HepG2 (cell line): ENCODE data around the gene PREP. TPM values are rescaled to one million over a fixed set of nuclear protein-coding genes. Genes with fewer than 3 reads are reported as not detected.
A peak's percentile ranks its signal among the peaks of the same experiment; 100 is the strongest.

Experiments
- KLF13 ChIP-seq: sonication (generic); formaldehyde crosslinking; IDR thresholded peaks from 2 replicates; pipeline ENCODE4 v1.4.0; 2020; ENCODE audit warnings: mild to moderate bottlenecking, missing genetic modification reagents
- MYC ChIP-seq: sonication (generic); formaldehyde crosslinking; IDR thresholded peaks from 2 replicates; pipeline ENCODE4 v1.9.0; 2021; ENCODE audit warnings: missing genetic modification reagents, borderline replicate concordance
- ZBTB1 ChIP-seq: sonication (generic); formaldehyde crosslinking; IDR thresholded peaks from 2 replicates; pipeline ENCODE4 v1.4.0; 2020; ENCODE audit warnings: missing genetic modification reagents, borderline replicate concordance
- polyA plus RNA-seq, 8 experiments: library from polyadenylated mRNA; depleted of rRNA in 3 of 8; stranded (reverse) in 7 of 8; unstranded in 1 of 8; fragments of >200 nt; fragmentation: Illumina TruSeq in 4 of 8; extraction: Trizol in 4 of 8; gene quantifications; 2 replicates each; pipeline versions ENCODE4 v1.2.1 to v1.2.3, GENCODE V29; 2011 to 2016; ENCODE audit warnings: low read depth in 4 of 8, missing spikeins in 1 of 8, mixed read lengths in 1 of 8; ENCODE audit not compliant: insufficient read depth in 1 of 8
- total RNA-seq, 5 experiments: library from RNA; depleted of rRNA; stranded (reverse); fragments of >200 nt; fragmentation: Illumina TruSeq; extraction: Trizol; gene quantifications; 2 replicates each; pipeline ENCODE4 v1.2.3, GENCODE V29; 2016; ENCODE audit warnings: low read depth in 1 of 5
- TF ChIP-seq, protein P1 (sequence below): sonication (generic); IDR thresholded peaks from 2 replicates; pipeline ENCODE4 v1.6.1; 2016; ENCODE audit warnings: low read depth, borderline replicate concordance
- TF ChIP-seq, protein P2 (sequence below): sonication (generic); formaldehyde crosslinking; IDR thresholded peaks from 2 replicates; pipeline ENCODE4 v1.9.0; 2021; ENCODE audit warnings: missing genetic modification reagents, borderline replicate concordance
- TF ChIP-seq, protein P3 (sequence below), 2 experiments: sonication (generic) in 1 of 2; formaldehyde crosslinking in 1 of 2; IDR thresholded peaks; 2 replicates each; pipeline versions ENCODE4 v1.5.1 to v1.6.1; 2011 to 2020; ENCODE audit warnings: borderline replicate concordance in 1 of 2, low read depth in 1 of 2, low read length in 1 of 2, mild to moderate bottlenecking in 1 of 2, missing genetic modification reagents in 1 of 2, moderate library complexity in 1 of 2
- TF ChIP-seq, protein P4 (sequence below): sonication (generic); formaldehyde crosslinking; IDR thresholded peaks from one replicate; pipeline ENCODE4 v1.5.1; 2020; ENCODE audit warnings: mild to moderate bottlenecking, missing genetic modification reagents; ENCODE audit errors: not compliant biosample characterization
- TF ChIP-seq, protein P5 (sequence below): sonication (generic); formaldehyde crosslinking; IDR thresholded peaks from 2 replicates; pipeline ENCODE4 v1.5.1; 2020; ENCODE audit warnings: missing genetic modification reagents, mild to moderate bottlenecking, borderline replicate concordance

Gene PREP
- total and polyA plus RNA-seq, 2 of the 13 experiments (the other 11 are each of a cell fraction or from before 2014, with no cell fraction given), result 12.6 to 15.9 TPM

DNA sequence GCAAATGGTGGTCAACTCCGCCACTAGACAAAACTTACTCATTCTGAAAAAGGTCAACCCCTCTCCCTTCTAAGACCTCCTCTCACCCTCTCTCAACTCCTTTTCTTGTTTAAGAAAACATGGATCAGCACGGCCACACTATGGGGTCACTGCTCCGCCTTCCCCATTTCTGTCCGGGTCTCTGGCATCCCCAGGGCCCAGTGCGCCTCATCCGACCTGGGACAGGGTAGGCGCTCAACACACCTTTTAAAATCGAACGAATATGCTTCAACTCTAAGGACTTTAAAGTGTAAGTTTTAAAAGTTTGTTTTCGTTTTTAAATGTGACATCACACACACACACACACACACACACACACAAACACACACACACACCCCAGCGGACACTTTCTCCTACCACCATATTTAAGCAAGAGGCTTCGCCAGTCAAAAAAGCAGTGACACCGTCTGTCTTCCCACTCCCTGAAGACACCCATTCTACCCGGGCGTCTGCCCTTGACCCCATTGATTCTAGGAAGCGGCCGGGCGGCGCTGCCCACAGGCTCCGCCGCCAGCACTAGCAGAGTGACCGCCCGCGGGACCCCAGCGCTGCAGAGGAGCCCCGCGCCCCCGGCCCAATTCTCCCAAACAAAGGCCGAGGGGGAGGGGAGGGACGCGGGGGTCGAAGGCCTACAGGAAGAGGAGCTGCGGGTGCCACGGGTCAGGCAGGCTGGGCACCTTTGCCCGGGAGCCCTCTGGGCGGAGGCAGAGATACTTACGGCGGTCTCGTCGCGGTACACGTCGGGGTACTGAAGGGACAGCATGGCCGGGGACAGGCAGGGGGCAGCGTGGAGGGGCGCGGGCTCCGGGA, 568 bp downstream of the PREP start (continued):
- TF ChIP-seq, protein P1, sequence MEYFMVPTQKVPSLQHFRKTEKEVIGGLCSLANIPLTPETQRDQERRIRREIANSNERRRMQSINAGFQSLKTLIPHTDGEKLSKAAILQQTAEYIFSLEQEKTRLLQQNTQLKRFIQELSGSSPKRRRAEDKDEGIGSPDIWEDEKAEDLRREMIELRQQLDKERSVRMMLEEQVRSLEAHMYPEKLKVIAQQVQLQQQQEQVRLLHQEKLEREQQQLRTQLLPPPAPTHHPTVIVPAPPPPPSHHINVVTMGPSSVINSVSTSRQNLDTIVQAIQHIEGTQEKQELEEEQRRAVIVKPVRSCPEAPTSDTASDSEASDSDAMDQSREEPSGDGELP, result no peak
- TF ChIP-seq, protein P2, sequence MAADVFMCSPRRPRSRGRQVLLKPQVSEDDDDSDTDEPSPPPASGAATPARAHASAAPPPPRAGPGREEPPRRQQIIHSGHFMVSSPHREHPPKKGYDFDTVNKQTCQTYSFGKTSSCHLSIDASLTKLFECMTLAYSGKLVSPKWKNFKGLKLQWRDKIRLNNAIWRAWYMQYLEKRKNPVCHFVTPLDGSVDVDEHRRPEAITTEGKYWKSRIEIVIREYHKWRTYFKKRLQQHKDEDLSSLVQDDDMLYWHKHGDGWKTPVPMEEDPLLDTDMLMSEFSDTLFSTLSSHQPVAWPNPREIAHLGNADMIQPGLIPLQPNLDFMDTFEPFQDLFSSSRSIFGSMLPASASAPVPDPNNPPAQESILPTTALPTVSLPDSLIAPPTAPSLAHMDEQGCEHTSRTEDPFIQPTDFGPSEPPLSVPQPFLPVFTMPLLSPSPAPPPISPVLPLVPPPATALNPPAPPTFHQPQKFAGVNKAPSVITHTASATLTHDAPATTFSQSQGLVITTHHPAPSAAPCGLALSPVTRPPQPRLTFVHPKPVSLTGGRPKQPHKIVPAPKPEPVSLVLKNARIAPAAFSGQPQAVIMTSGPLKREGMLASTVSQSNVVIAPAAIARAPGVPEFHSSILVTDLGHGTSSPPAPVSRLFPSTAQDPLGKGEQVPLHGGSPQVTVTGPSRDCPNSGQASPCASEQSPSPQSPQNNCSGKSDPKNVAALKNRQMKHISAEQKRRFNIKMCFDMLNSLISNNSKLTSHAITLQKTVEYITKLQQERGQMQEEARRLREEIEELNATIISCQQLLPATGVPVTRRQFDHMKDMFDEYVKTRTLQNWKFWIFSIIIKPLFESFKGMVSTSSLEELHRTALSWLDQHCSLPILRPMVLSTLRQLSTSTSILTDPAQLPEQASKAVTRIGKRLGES, result no peak
- TF ChIP-seq MYC (CRISPR knock-in tag), result no peak
- no peak for TF ChIP-seq KLF13 (CRISPR knock-in tag)
- TF ChIP-seq, protein P3, sequence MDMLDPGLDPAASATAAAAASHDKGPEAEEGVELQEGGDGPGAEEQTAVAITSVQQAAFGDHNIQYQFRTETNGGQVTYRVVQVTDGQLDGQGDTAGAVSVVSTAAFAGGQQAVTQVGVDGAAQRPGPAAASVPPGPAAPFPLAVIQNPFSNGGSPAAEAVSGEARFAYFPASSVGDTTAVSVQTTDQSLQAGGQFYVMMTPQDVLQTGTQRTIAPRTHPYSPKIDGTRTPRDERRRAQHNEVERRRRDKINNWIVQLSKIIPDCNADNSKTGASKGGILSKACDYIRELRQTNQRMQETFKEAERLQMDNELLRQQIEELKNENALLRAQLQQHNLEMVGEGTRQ (IDR thresholded peaks at IDR 0.05; ENCODE audit: low read depth, low read length), result no peak
- TF ChIP-seq, protein P3 (CRISPR knock-in tag; IDR thresholded peaks at IDR 0.05; ENCODE audit: borderline replicate concordance), result no peak
- TF ChIP-seq, protein P4, sequence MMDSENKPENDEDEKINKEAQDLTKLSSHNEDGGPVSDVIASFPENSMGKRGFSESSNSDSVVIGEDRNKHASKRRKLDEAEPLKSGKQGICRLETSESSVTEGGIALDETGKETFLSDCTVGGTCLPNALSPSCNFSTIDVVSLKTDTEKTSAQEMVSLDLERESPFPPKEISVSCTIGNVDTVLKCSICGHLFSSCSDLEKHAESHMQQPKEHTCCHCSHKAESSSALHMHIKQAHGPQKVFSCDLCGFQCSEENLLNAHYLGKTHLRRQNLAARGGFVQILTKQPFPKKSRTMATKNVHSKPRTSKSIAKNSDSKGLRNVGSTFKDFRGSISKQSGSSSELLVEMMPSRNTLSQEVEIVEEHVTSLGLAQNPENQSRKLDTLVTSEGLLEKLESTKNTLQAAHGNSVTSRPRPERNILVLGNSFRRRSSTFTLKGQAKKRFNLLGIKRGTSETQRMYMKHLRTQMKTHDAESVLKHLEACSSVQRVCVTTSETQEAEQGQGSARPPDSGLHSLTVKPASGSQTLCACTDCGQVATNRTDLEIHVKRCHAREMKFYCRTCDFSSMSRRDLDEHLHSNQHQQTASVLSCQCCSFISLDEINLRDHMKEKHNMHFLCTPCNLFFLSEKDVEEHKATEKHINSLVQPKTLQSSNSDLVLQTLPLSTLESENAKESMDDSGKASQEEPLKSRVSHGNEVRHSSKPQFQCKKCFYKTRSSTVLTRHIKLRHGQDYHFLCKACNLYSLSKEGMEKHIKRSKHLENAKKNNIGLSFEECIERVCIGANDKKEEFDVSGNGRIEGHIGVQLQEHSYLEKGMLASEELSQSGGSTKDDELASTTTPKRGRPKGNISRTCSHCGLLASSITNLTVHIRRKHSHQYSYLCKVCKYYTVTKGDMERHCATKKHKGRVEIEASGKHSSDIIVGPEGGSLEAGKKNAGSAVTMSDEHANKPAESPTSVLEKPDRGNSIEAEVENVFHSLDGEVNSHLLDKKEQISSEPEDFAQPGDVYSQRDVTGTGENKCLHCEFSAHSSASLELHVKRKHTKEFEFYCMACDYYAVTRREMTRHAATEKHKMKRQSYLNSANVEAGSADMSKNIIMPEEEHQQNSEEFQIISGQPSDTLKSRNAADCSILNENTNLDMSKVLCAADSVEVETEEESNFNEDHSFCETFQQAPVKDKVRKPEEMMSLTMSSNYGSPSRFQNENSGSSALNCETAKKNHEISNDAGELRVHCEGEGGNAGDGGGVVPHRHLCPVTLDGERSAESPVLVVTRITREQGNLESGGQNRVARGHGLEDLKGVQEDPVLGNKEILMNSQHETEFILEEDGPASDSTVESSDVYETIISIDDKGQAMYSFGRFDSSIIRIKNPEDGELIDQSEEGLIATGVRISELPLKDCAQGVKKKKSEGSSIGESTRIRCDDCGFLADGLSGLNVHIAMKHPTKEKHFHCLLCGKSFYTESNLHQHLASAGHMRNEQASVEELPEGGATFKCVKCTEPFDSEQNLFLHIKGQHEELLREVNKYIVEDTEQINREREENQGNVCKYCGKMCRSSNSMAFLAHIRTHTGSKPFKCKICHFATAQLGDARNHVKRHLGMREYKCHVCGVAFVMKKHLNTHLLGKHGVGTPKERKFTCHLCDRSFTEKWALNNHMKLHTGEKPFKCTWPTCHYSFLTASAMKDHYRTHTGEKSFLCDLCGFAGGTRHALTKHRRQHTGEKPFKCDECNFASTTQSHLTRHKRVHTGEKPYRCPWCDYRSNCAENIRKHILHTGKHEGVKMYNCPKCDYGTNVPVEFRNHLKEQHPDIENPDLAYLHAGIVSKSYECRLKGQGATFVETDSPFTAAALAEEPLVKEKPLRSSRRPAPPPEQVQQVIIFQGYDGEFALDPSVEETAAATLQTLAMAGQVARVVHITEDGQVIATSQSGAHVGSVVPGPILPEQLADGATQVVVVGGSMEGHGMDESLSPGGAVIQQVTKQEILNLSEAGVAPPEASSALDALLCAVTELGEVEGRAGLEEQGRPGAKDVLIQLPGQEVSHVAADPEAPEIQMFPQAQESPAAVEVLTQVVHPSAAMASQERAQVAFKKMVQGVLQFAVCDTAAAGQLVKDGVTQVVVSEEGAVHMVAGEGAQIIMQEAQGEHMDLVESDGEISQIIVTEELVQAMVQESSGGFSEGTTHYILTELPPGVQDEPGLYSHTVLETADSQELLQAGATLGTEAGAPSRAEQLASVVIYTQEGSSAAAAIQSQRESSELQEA (CRISPR knock-in tag), result peak; percentile 50
- TF ChIP-seq ZBTB1 (CRISPR knock-in tag), result no peak
- TF ChIP-seq, protein P5, sequence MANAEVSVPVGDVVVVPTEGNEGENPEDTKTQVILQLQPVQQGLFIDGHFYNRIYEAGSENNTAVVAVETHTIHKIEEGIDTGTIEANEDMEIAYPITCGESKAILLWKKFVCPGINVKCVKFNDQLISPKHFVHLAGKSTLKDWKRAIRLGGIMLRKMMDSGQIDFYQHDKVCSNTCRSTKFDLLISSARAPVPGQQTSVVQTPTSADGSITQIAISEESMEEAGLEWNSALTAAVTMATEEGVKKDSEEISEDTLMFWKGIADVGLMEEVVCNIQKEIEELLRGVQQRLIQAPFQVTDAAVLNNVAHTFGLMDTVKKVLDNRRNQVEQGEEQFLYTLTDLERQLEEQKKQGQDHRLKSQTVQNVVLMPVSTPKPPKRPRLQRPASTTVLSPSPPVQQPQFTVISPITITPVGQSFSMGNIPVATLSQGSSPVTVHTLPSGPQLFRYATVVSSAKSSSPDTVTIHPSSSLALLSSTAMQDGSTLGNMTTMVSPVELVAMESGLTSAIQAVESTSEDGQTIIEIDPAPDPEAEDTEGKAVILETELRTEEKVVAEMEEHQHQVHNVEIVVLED (CRISPR knock-in tag), result no peak
